Activated T-cell treated with anti-CD3 and anti-CD28 coated beads for 1 hour (primary cell): ENCODE results near the gene PTPRN2.
"Not testable (repeated sequence)": the region's sequence is repeated elsewhere in the genome, so short reads cannot be mapped to it uniquely, and the experiment has no call there.

Experiments used
- DNase-seq: peaks from one replicate; pipeline ENCODE4 v3.0.0-alpha.2; 2020; ENCODE audit warnings: low read depth

Gene PTPRN2

DNA sequence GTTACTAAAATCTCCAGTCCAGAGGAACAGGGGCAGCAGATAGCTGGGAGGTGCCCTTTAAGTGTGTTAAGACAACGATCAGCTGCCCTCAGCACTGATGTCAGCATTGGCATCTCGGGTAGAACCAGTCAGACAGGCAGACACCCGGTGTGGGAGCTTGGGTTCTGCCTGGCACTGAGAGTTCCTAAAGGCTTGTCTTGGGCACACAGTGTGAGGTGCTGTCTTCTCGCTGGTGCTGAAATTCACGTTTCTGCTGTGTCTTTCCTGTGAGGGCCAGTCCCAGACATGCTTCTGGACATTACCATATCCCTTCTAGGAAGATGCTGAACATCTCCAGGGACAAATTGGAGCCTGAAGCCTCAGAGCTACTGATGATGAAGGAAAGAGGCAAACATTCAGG is 1094.6 kb downstream of the PTPRN2 start:
- no peak for DNase-seq

- DNase-seq: no peak
Observed at GRCh38 chr7:157490465-157490912, 1097.1 kb downstream of the PTPRN2 start.

DNA sequence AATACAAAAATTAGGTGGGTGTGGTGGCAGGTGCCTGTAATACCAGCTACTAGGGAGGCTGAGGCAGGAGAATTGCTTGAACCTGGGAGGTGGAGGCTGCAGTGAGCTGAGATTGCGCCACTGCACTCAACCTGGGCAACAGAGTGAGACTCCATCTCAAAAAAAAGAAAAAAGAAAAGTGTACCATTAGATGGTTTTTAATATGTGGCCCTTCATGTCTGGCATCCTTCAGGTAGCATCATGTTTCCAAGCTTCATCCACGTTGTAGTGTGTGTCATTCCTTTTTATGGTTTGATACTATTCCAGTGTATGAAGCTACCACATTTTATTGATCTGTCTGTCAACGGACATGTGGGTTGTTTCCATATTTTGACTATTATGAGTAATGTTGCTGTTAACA is 1097.8 kb downstream of the PTPRN2 start:
- not testable (repeated sequence) for DNase-seq
